Stimulated activated CD4-positive, alpha-beta T cell treated with anti-CD3 and anti-CD28 coated beads, Interleukin-2, amount 100 ng/mL, for 4 hours (primary cell): ENCODE results near the gene WAPL.
"Not testable (repeated sequence)": the region's sequence is repeated elsewhere in the genome, so short reads cannot be mapped to it uniquely, and the experiment has no call there.

Experiments used
- DNase-seq: peaks from one replicate; pipeline ENCODE4 v3.0.0-alpha.2; 2020; ENCODE audit warnings: low read depth

The WAPL gene

GRCh38 chr10:86389441-86390193, 132.0 kb downstream of the WAPL start:
- DNase-seq = no peak

DNA sequence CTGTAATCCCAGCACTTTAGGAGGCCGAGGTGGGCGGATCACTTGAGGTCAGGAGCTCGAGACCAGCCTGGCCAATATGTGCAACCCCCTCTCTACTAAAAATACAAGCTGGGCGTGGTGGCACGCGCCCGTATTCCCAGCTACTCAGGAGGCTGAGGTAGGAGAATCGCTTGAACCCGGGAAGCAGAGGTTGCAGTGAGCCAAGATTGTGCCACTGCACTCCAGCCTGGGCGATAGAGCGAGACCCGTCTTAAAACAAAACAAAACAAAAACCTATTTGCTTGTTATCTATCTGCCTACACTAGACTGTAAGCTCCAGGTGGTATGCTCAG, 132.5 kb downstream of the WAPL start:
- not testable (repeated sequence) for DNase-seq

DNA sequence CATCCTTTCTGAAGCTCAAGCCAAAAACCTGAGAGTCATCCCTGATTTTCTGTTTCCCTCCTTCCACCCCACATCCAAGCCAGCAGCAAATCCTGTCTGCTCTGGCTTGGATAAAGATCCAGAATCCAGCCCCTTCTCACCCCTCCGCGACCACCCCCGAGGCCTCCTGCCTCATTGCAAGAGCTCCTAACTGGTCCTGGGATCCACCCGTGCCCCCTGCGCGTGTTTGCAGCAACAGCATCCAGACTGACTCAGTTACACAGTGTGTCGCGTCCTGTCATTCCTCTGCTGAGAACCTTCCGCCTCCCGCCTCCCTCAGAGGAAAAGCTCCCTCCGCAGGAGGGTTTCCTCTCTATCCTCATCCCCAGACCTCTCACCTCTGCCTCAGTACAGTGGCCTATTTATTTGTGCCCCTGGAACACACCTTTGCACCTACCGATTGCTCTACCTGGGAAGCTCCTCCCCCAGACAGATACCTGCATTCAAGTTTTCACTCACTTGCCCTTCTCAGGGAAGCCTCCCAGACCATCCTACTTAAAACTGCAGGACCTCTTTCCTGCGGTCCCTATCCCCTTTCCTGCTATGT, 133.4 kb downstream of the WAPL start:
- DNase-seq = no peak

GRCh38 chr10:86387178-86387794, 134.3 kb downstream of the WAPL start:
- no peak for DNase-seq

- no peak for DNase-seq
Observed at GRCh38 chr10:86385806-86386205, 135.8 kb downstream of the WAPL start.
